COR-L47 (cell line): ENCODE measurements around the gene NPR1.

Experiments used
- DNase-seq: peaks from one replicate; lab custom pipeline; 2025; lab: John Stamatoyannopoulos, UW

NPR1 gene

DNA sequence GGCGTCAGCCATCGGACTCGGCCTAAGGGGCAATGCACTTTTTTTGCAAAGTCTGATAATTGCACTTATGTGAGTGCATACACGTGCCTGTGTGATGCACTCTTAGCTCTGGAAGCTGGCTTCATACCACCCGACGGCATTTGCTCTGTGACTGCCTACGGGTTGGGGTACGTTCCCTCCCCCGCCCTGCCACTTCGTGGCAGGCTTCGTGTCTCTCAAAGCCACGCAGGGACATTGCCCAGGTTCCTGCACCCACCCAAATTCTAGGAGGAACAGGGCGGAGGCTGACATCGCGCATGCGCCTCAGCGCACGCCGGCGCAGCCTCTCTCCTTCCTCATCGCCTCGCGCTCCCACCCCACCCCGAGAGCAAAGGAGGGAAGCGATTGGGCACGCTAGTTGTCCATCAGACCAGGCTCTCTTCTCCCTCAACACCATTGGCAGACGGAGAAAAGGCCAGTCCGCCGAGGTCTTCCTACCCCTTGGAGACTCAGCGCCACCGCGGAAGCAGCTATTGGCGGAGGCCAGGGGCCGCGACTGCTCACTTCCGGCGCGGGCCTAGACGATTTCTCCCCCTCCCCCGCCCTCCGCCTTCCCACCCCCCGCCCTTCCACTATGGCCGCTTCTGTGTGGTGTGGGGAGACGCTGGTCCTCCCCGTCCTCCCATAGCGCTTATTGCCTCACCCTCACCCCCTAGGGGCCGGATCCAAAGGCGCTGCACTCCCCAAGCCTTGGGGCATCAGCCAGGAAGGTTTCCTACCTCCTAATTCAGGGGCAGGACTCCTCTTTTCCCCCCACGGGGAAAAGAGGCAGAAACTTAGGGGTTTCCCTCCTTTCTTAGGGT lies 49.2 kb downstream of the NPR1 start, which contains the start of gene INTS3:
TSS of gene INTS3 (plus strand) at position 588 of the 842 bp plus-strand sequence. CDS start 585 bp downstream, outside the sequence.
- DNase-seq: peak; percentile 100

DNA sequence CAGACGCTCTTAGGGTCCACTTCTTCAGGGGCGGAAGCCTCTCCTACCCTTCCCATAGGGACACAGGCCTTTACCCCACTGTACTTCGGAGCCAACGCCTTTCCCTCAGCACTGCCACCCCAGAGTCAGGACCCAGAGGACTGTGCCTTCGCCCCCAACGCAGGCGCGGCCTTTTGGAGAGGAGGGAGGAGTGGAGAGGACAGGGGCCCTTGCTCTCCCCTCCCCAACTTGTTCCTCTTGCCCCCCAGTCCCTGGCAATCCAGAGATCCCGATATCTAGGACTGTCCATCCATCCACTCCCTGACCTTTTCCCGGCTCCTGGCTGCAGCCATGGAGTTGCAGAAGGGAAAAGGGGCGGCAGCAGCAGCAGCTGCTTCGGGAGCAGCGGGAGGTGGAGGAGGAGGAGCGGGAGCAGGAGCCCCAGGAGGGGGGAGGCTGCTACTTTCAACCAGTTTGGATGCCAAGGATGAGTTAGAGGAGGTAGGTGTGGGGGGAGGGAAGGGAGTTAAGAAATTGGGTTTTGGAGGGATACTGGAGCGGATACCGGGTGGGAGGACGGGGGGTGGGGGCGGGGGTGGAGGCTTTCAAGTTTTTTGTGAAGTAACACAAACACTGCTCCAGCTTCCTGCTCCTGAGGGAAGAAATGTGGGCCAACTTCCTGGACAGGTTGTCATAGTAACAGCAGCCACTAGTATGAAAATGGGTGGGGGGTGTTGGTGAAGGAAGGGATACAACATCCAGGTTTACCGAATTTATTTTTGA lies 50.0 kb downstream of the NPR1 start:
- DNase-seq: peak; percentile 66

DNA sequence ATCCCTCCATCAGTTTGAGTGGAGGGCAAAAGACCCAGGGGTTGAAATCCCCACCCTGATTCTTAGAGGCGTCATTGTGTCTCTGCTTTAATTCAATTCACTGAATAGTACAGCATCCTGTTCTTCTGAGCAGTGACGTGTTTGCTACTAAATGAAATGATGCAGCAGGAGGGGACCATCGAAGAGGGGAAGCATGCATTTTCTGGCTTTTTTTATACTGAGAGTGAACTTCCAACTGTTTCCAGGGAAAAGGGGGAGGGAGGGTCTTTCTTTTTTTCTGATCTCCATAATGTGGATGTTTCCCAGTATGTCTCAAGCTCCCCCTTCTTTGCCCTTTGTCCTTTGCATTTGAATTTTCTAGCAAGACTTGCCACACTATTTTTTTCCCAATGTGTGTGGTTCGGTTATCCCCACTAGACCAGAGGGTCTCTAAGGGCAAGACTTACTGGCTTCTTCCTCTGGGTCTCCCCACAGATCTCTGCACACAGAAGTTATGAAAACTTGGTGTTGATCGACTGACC lies 52.0 kb downstream of the NPR1 start:
- no peak for DNase-seq

DNA sequence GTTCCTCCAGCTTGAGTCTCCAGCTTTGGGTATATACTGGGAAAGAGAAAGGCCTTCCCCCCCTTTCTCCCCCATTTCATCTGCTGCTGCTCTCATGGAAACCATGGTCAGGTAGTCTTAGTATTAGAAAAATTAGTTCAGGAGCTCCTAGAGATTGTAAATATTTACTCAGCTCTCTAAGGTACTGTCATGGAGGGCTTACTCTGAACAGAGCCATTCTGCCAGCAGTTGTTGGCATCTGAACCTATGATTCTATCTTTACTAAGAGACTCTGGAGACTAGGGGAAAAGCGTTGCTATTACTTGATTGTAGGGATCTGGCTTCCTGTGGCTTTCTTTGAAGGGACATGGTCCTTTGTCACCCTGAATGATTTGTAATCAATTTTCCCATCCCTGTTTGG lies 55.5 kb downstream of the NPR1 start:
- DNase-seq: no peak

DNA sequence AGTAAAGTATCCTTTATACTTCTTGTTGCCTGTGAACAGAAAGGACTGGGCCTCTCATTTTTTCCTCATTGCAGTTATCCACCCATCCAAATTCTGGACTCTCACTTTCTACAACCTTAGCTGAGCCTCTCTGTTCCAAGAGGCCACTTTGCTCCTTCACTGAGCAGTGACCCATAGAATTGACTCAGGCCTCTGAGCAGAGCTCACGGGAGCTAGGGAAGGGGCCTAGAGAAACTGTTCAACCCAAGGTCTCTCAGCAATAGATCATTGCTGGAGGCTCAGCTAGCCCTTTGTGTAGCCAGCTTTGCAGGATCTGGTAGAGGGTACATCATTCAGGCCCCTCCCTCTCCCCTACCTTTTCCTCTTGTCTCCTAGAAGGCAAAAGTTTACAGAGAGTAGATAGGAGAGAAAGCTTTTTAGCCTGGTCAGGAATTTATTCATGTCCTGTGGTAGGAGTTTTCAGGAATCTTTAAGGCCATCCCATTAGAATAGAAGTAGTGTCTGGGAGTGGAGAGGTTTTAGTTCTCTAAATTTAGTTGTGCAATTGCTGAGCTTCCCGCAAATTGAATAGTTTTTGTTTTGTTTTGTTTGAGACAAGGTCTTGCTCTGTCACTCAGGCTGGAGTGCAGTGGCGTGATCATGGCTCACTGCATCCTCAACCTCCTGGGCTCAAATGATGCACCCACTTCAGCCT lies 56.1 kb downstream of the NPR1 start:
- no peak for DNase-seq

DNA sequence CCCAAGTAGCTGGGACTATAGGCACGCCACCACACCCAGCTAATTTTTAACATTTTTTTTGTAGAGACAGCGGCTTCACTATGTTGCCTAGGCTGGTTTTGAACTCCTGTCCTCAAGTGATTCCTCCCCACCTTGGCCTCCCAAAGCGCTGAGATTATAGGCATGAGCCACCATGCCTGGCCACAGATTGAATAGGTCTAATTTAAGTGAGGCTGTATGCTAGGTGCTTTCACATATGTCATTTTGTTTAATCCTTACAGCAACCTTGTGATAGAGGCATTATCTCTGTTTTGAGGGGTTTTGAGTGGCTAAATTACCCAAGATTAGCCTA lies 56.6 kb downstream of the NPR1 start:
- DNase-seq: no peak

DNA sequence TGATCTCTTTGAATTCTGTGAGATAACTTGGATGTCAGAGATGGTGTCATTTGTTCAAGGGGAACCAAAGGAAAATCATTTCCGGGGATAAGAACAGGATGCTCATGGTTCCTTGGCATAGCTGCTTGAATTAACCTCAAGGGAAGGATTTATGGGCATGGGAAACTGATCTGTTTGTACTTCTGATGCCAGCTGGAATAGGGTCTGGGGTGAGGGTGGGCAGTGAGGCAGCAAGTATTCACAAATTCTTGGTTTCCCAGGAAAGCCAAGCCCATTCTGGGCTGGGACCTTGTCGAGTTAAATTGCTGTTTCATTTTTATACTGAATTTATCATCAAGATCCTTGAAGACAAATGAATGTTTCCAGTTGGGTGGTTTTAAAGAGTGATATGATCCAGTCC lies 63.5 kb downstream of the NPR1 start:
- no peak for DNase-seq

DNA sequence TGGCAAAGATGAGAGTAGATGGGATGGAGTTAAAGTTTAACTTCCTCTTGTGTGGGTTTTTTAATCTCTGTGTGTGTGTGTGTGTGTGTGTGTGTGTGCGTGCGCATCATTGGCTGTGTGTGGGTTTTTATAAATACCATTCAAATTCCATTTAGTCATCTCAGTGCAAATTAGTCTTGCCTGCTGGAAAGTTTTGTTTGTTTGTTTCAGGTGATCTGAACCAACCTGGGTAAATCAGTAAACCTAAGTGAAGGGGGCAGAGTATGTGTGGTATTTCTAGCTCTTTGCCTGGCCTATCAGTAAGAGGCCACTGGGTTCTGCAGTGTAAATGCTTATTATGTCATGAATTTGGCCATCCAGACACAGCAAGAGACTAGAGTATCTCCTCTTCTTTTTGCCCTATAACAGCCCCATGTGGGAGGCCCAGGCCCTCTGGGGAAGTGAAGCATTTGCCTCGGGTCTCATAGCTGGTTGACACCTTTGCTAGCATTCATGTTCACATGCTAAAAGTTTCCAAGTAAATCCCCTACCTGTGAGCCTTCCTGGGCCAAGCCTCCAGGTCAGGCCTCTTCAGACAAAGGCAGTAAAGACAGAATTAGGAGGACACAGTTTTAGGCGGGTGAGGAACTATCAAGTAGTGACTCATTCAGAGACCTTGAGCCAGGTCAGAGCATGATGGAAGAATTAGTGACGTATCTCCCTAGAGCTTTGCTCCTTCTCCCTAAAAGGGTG lies 64.1 kb downstream of the NPR1 start:
- no peak for DNase-seq
